ENCODE data around the gene USPL1.
"Not testable (repeated sequence)": the region's sequence is repeated elsewhere in the genome, so short reads cannot be mapped to it uniquely, and the experiment has no call there.

USPL1 gene

GRCh38 chr13:30617315-30618185, at the start of gene USPL1:
Gene USPL1, plus strand, starts transcription at chr13:30617920. Its CDS starts 3,221 bp downstream, at chr13:30621141.
- peak; percentile 97 for DNase-seq

- no peak for DNase-seq
Measured at GRCh38 chr13:30569901-30570576, 47.7 kb upstream of the USPL1 start.

GRCh38 chr13:30570691-30571090, 47.0 kb upstream of the USPL1 start:
- no peak for DNase-seq

GRCh38 chr13:30572859-30573275, 44.9 kb upstream of the USPL1 start:
- peak; percentile 2 for DNase-seq

- peak; percentile 50 for DNase-seq
Measured at GRCh38 chr13:30576528-30576927, 41.2 kb upstream of the USPL1 start.

- DNase-seq, result peak; percentile 15
Measured at GRCh38 chr13:30577401-30577852, 40.3 kb upstream of the USPL1 start.

GRCh38 chr13:30580852-30581502, 36.7 kb upstream of the USPL1 start:
- DNase-seq, result no peak

GRCh38 chr13:30581582-30581981, 36.1 kb upstream of the USPL1 start:
- no peak for DNase-seq

GRCh38 chr13:30584051-30584731, 33.5 kb upstream of the USPL1 start:
- no peak for DNase-seq

GRCh38 chr13:30585748-30586262, 31.9 kb upstream of the USPL1 start:
- DNase-seq, result no peak

GRCh38 chr13:30587231-30587630, 30.5 kb upstream of the USPL1 start:
- DNase-seq, result no peak

- no peak for DNase-seq
Measured at GRCh38 chr13:30587739-30588138, 30.0 kb upstream of the USPL1 start.

GRCh38 chr13:30593001-30593400, 24.7 kb upstream of the USPL1 start:
- no peak for DNase-seq

- no peak for DNase-seq
Measured at GRCh38 chr13:30600496-30600895, 17.2 kb upstream of the USPL1 start.

- no peak for DNase-seq
Measured at GRCh38 chr13:30601836-30602235, 15.9 kb upstream of the USPL1 start.

- no peak for DNase-seq
Measured at GRCh38 chr13:30605052-30605451, 12.7 kb upstream of the USPL1 start.

- not testable (repeated sequence) for DNase-seq
Measured at GRCh38 chr13:30607186-30607585, 10.5 kb upstream of the USPL1 start.

- peak; percentile 53 for DNase-seq
Measured at GRCh38 chr13:30607908-30608307, 9.8 kb upstream of the USPL1 start.

GRCh38 chr13:30608364-30608763, 9.4 kb upstream of the USPL1 start:
- DNase-seq, result no peak

GRCh38 chr13:30610311-30610710, 7.4 kb upstream of the USPL1 start:
- no peak for DNase-seq

GRCh38 chr13:30615481-30615865, 2.2 kb upstream of the USPL1 start:
- DNase-seq, result no peak

- DNase-seq, result no peak
Measured at GRCh38 chr13:30615866-30616541, 1.7 kb upstream of the USPL1 start.
